MCF 10A (cell line): Measurements from ENCODE around the gene RIN3. TPM values are rescaled to one million over a fixed set of nuclear protein-coding genes. Genes with fewer than 3 reads are reported as not detected.

Experiments
- BruUV-seq: library from RNA; stranded (reverse); fragments of 400-500 nt; replicated peaks from 2 replicates; lab custom pipeline; 2021; lab: Mats Ljungman, UMichigan
- CTCF ChIA-PET: fragments of 300-600 bp; sonication (Branson Sonifier 250); formaldehyde crosslinking; extraction: SDS; loops from one replicate; lab custom pipeline; 2021; ENCODE audit warnings: antibody characterized with exemption, inconsistent platforms; lab: Yijun Ruan, JAX
- POLR2A ChIA-PET: fragments of 300-600, 350-650 bp; sonication (Branson Sonifier 250); formaldehyde crosslinking; extraction: SDS; loops from one replicate; lab custom pipeline; 2020; ENCODE audit warnings: antibody characterized with exemption, inconsistent platforms; lab: Yijun Ruan, JAX
- DNase-seq: peaks from one replicate; pipeline ENCODE4 v3.0.0-alpha.2; 2018; ENCODE audit not compliant: unreplicated experiment
- H3K27ac Mint-ChIP-seq: one replicate; pipeline ENCODE4 v1.8.0; 2022; ENCODE audit warnings: mild to moderate bottlenecking, low read depth, mixed read lengths; ENCODE audit not compliant: unreplicated experiment
- H3K27me3 Mint-ChIP-seq: one replicate; pipeline ENCODE4 v1.8.0; 2022; ENCODE audit warnings: mixed read lengths; ENCODE audit not compliant: insufficient read depth, unreplicated experiment
- H3K36me3 Mint-ChIP-seq: one replicate; pipeline ENCODE4 v1.8.0; 2022; ENCODE audit warnings: mild to moderate bottlenecking, moderate library complexity, mixed read lengths; ENCODE audit not compliant: insufficient read depth, unreplicated experiment
- H3K4me1 Mint-ChIP-seq: one replicate; pipeline ENCODE4 v1.8.0; 2022; ENCODE audit warnings: mixed read lengths; ENCODE audit not compliant: insufficient read depth, unreplicated experiment
- H3K4me3 Mint-ChIP-seq: one replicate; pipeline ENCODE4 v1.8.0; 2022; ENCODE audit warnings: mild to moderate bottlenecking, moderate library complexity, mixed read lengths; ENCODE audit not compliant: unreplicated experiment
- H3K9me3 Mint-ChIP-seq: one replicate; pipeline ENCODE4 v1.8.0; 2022; ENCODE audit warnings: mixed read lengths; ENCODE audit not compliant: unreplicated experiment
- CTCF ChIP-seq: fragments of 200-600 bp; IDR thresholded peaks from one replicate; pipeline ENCODE4 v1.8.0; 2022; ENCODE audit warnings: antibody characterized with exemption, mild to moderate bottlenecking; ENCODE audit not compliant: unreplicated experiment
- intact Hi-C: fragments of 100-400 bp; cut with micrococcal nuclease; formaldehyde crosslinking; loops from 2 replicates; pipeline ENCODE4 v1.14.1; 2022
- total RNA-seq: library from RNA; stranded (reverse); gene quantifications from 2 replicates; pipeline ENCODE4 v1.2.3, GENCODE V29; 2022

The RIN3 gene
- total RNA-seq, 1 experiment from 2014 or later = 14.2 TPM

GRCh38 chr14:92696366-92696765 lies 182.8 kb downstream of the RIN3 start:
- Mint-ChIP-seq H3K9me3 (no peaks in the 10 kb centered on the region), H3K36me3 (peaks cover 5% of the 10 kb centered on the region), H3K4me3 (no peak overlapping the region), H3K27me3 (peaks cover 28% of the 10 kb centered on the region), H3K27ac (no peak overlapping the region), H3K4me1 (peaks cover 10% of the 10 kb centered on the region)
- BruUV-seq = no TSS peak
- ChIA-PET CTCF (interaction anchor here (0.6 to 0.8 kb wide), 2 partner anchors 15 to 314 kb away, joined by 3 to 6 read pairs; no protein-coding TSS in a partner anchor), POLR2A (no interaction called here)
- intact Hi-C loops = no loop called here
- no peak for TF ChIP-seq CTCF
- DNase-seq = no peak

- ChIA-PET CTCF (interaction anchor here (0.6 to 1.9 kb wide), 4 partner anchors 8 to 1611 kb away, joined by 3 to 7 read pairs (median 4); no protein-coding TSS in a partner anchor), POLR2A (no interaction called here)
- DNase-seq = no peak
- intact Hi-C loops = no loop called here
- no TSS peak for BruUV-seq
- Mint-ChIP-seq H3K27me3 (peaks cover 28% of the 10 kb centered on the region), H3K4me1 (peaks cover 6% of the 10 kb centered on the region), H3K9me3 (no peaks in the 10 kb centered on the region), H3K36me3 (peaks cover 5% of the 10 kb centered on the region), H3K27ac (no peak overlapping the region), H3K4me3 (no peak overlapping the region)
- no peak for TF ChIP-seq CTCF
Measured at GRCh38 chr14:92698393-92698792, 184.8 kb downstream of the RIN3 start.

GRCh38 chr14:92701826-92702225 lies 188.2 kb downstream of the RIN3 start:
- ChIA-PET POLR2A (no interaction called here), CTCF (interaction anchor here (0.9 to 1.2 kb wide), 2 partner anchors 11 to 20 kb away, joined by 3 to 6 read pairs; no protein-coding TSS in a partner anchor)
- Mint-ChIP-seq H3K27ac (no peak overlapping the region), H3K27me3 (peaks cover 9% of the 10 kb centered on the region), H3K9me3 (no peaks in the 10 kb centered on the region), H3K4me1 (no peaks in the 10 kb centered on the region), H3K36me3 (peaks cover 7% of the 10 kb centered on the region), H3K4me3 (no peak overlapping the region)
- intact Hi-C loops = no loop called here
- no peak for DNase-seq
- no peak for TF ChIP-seq CTCF
- BruUV-seq = no TSS peak

GRCh38 chr14:92702441-92702918 lies 188.9 kb downstream of the RIN3 start:
- Mint-ChIP-seq H3K4me3 (no peak overlapping the region), H3K27me3 (peaks cover 3% of the 10 kb centered on the region), H3K4me1 (no peaks in the 10 kb centered on the region), H3K9me3 (no peaks in the 10 kb centered on the region), H3K36me3 (peaks cover 11% of the 10 kb centered on the region), H3K27ac (no peak overlapping the region)
- no peak for TF ChIP-seq CTCF
- CTCF ChIA-PET = interaction anchor here (0.6 to 0.9 kb wide), 4 partner anchors 12 to 412 kb away, joined by 3 to 5 read pairs (median 4); no protein-coding TSS in a partner anchor
- intact Hi-C loops = no loop called here
- POLR2A ChIA-PET = no interaction called here
- BruUV-seq = no TSS peak
- DNase-seq = no peak
